ENCODE measurements around the gene AMOTL1.

The AMOTL1 gene

DNA sequence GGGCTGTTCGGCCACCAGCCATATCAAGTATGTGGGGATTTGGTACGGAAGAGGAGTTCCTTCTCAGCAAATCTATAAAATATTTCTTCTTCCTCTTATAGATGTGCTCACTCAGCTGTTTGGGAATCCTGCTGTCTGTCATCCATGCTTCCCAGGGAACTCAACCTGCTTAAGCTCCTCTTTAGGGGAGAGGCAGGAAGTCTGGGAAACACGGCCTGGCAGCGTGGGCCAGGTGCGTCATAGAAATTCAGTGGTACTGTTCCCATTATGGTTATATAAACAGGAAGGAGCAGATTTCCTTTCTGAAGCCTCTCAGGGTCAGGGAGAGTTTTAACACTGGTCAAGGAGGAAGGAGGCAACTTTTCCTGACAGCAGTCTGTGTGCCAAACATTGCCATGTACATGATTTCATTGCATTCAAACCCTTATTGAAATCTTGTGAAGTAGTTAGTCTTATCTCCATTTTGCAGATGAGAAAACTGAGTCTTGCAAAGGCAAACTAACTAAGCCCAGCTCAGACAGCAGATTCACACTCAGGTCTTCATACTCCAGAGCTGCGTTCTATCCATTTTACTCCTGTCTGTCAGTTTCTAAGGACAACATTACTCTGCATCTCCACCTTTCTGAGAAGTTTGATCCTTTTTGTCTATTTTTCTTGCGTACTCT, 35.4 kb upstream of the AMOTL1 start:
- TF ChIP-seq, protein P1, sequence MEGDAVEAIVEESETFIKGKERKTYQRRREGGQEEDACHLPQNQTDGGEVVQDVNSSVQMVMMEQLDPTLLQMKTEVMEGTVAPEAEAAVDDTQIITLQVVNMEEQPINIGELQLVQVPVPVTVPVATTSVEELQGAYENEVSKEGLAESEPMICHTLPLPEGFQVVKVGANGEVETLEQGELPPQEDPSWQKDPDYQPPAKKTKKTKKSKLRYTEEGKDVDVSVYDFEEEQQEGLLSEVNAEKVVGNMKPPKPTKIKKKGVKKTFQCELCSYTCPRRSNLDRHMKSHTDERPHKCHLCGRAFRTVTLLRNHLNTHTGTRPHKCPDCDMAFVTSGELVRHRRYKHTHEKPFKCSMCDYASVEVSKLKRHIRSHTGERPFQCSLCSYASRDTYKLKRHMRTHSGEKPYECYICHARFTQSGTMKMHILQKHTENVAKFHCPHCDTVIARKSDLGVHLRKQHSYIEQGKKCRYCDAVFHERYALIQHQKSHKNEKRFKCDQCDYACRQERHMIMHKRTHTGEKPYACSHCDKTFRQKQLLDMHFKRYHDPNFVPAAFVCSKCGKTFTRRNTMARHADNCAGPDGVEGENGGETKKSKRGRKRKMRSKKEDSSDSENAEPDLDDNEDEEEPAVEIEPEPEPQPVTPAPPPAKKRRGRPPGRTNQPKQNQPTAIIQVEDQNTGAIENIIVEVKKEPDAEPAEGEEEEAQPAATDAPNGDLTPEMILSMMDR (IDR thresholded peaks at IDR 0.05; ENCODE audit: insufficient read depth, low read length, missing control alignments), result no peak
- POLR2A ChIA-PET, result no interaction called here
- CTCF ChIA-PET, result interaction anchor here (1.0 to 1.9 kb wide), 3 partner anchors 9 to 235 kb away, joined by 3 to 5 read pairs (median 3); no protein-coding TSS in a partner anchor
- no peak for DNase-seq (ENCODE audit: low read depth, low spot score)
- H3K4me3 ChIP-seq (ENCODE audit: low read depth, low read length), result no peak overlapping the region

DNA sequence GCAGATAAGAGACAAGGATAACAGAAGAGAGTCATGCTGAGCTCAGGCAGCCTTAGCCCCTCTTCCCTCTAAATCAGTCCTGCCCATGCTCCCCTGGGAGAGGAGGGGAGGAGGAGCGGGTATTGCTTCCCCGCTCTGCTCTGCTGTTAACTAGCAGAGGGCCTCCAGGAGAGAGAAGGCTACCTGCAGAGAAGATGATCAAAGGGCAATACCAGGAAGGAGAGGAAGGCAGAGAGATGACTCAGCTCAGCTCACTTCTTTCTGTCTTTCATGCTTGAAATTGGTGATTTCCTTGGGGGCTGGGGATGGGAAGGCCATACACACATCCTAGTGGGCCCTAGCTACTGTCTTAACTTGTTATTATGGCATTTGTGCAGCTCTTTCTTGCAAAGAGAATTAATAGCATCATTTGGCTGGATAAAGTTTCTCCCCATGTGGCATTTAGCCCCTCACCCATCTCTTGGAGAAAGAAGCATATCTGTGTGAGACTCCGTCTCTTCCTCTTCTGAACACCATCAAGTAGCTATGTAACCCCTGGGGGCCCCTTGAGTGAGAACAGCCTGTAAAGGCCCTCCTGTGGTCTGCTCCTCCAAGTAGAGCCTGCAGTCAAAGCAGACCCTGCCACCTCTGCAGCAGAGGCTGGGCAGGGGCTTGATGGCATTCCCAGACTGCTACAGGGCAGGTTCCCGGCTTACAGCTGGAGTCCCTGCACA, 33.4 kb upstream of the AMOTL1 start:
- H3K4me3 ChIP-seq (ENCODE audit: low read depth, low read length), result no peak overlapping the region
- TF ChIP-seq, protein P1 (IDR thresholded peaks at IDR 0.05; ENCODE audit: insufficient read depth, low read length, missing control alignments), result no peak
- POLR2A ChIA-PET, result no interaction called here
- CTCF ChIA-PET, result interaction anchor here (1.1 to 2.3 kb wide), 3 partner anchors 11 to 112 kb away, joined by 3 to 7 read pairs (median 5); no protein-coding TSS in a partner anchor
- DNase-seq (ENCODE audit: low read depth, low spot score), result no peak

DNA sequence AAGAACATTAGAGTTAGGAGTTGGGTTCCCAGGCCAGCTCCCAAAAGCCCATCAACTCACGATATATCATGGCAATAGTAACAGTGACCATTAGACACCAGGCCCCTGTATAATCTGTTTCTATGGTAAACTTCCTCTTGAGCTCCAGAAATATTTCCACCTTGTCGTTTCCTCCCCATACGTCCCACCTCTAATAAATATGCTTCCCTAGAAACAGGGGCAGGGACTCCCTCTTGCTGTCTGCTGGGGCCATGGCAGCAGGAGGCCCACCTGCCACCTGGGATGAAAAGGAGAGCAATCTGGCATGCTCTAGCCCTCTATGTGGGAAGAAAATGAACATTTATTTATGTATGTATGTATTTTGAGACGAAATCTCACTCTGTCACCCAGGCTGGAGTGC, 32.2 kb upstream of the AMOTL1 start:
- CTCF ChIA-PET, result no interaction called here
- no peak for DNase-seq (ENCODE audit: low read depth, low spot score)

DNA sequence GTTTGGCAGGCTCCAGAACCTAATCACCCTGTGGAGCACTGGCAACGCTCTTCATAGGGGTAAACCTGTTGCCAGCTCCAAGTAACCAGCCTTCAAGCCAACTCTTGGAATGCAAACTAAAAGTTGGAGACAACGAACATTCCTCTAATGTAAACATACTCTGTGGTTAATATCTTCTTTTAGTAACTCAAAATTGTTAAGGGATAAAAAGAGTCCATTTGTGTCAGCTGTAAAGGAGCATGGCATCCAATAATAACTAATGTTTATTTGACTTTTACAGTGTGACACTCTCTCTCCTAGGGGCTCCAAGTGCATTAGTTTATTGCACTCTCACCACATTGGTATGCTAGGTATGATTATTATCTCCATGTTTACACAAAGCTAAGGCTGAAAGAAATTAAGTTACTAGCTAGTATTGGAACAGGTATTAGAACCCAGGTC, 31.0 kb upstream of the AMOTL1 start:
- TF ChIP-seq, protein P1 (IDR thresholded peaks at IDR 0.05; ENCODE audit: insufficient read depth, low read length, missing control alignments), result no peak
- no peak for DNase-seq (ENCODE audit: low read depth, low spot score)
- POLR2A ChIA-PET, result no interaction called here
- no peak overlapping the region for H3K4me3 ChIP-seq (ENCODE audit: low read depth, low read length)
- CTCF ChIA-PET, result interaction anchor here (0.9 kb wide), 1 partner anchor 9 kb away, joined by 3 read pairs; no protein-coding TSS in a partner anchor

More for the DNA sequence above, 32.2 kb upstream of the AMOTL1 start:
- TF ChIP-seq, protein P1 (IDR thresholded peaks at IDR 0.05; ENCODE audit: insufficient read depth, low read length, missing control alignments), result no peak
- POLR2A ChIA-PET, result no interaction called here
- no peak overlapping the region for H3K4me3 ChIP-seq (ENCODE audit: low read depth, low read length)

DNA sequence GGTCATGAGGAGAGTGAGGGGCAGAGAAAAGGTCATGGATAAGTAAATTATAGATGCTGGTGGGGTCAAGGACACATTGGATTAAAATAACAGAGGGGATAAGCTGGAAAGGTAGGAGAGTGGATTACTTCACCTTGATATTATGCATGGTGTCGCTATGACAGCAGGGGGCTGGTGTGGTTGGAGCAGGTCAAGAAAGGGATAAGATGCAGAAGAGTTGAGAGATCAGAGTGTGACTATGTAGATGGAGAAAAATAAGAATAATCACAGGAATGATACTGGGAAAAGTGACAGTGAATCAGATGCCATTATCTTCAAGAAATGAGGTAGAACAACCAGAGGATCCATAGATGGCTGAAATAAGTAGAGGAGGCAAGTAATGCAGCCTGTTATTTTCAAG, 29.4 kb upstream of the AMOTL1 start:
- no peak for DNase-seq (ENCODE audit: low read depth, low spot score)
- CTCF ChIA-PET, result interaction anchor here (1.3 kb wide), 1 partner anchor 10 kb away, joined by 3 read pairs; no protein-coding TSS in a partner anchor
- POLR2A ChIA-PET, result no interaction called here
- TF ChIP-seq, protein P1 (IDR thresholded peaks at IDR 0.05; ENCODE audit: insufficient read depth, low read length, missing control alignments), result no peak
- H3K4me3 ChIP-seq (ENCODE audit: low read depth, low read length), result no peak overlapping the region

DNA sequence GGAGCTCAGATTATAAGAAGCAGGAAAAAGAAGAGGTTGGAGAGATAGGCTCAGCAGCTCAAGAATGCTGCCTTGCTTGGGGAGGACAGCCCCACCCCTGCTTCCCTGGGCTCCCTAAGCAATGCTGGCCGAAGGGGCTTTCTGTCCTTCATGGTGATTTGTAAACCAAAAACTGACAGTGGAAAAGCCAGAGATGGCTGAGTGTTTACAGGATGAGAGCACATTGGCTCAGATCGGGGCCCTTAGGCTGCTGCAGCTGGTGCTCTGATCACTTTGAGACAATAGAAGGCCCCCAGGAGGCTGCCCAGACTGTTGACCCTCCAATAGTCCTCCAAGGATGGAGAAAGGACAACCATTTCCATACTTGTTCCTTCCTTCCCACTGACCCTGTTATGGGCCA, 28.8 kb upstream of the AMOTL1 start:
- ChIA-PET POLR2A (no interaction called here), CTCF (interaction anchor here (1.3 kb wide), 1 partner anchor 9 kb away, joined by 3 read pairs; no protein-coding TSS in a partner anchor)
- no peak overlapping the region for H3K4me3 ChIP-seq (ENCODE audit: low read depth, low read length)
- TF ChIP-seq, protein P1 (IDR thresholded peaks at IDR 0.05; ENCODE audit: insufficient read depth, low read length, missing control alignments), result no peak
- no peak for DNase-seq (ENCODE audit: low read depth, low spot score)

Measured in AG04449 (cell line).